Hepatocyte (in vitro differentiated cells): Measurements from ENCODE around the gene GPER1. TPM values are rescaled to one million over a fixed set of nuclear protein-coding genes. Genes with fewer than 3 reads are reported as not detected.

Experiments used
- DNase-seq: peaks from one replicate; pipeline ENCODE4 v3.0.0-alpha.2; 2016; ENCODE audit warnings: low spot score
- H2AFZ ChIP-seq: fragments of 200-600 bp; sonication (generic); 2 replicates; pipeline ENCODE4 v1.6.0; 2016; ENCODE audit warnings: antibody characterized with exemption, mild to moderate bottlenecking
- H3K27ac ChIP-seq: fragments of 200-600 bp; sonication (generic); 2 replicates; pipeline ENCODE4 v1.5.1; 2016; ENCODE audit warnings: mild to moderate bottlenecking
- H3K27me3 ChIP-seq: fragments of 200-600 bp; sonication (generic); 2 replicates; pipeline ENCODE4 v1.6.1; 2016
- H3K36me3 ChIP-seq: fragments of 200-600 bp; sonication (generic); replicated peaks from 2 replicates; pipeline ENCODE4 v1.5.1; 2016; ENCODE audit warnings: low read depth; ENCODE audit not compliant: insufficient read depth
- H3K4me1 ChIP-seq: fragments of 200-600 bp; sonication (generic); 2 replicates; pipeline ENCODE4 v1.5.1; 2016; ENCODE audit warnings: mild to moderate bottlenecking, moderate library complexity; ENCODE audit not compliant: insufficient read depth
- H3K4me2 ChIP-seq: fragments of 200-600 bp; sonication (generic); 2 replicates; pipeline ENCODE4 v1.6.0; 2016
- H3K4me3 ChIP-seq: fragments of 200-600 bp; sonication (generic); 2 replicates; pipeline ENCODE4 v1.5.1; 2016; ENCODE audit warnings: mild to moderate bottlenecking
- H3K79me2 ChIP-seq: fragments of 200-600 bp; sonication (generic); 2 replicates; pipeline ENCODE4 v1.6.0; 2017; ENCODE audit warnings: mild to moderate bottlenecking
- H3K9me2 ChIP-seq: fragments of 200-600 bp; sonication (generic); replicated peaks from 2 replicates; pipeline ENCODE4 v1.6.0; 2017; ENCODE audit warnings: mild to moderate bottlenecking; ENCODE audit not compliant: insufficient read depth
- H3K9me3 ChIP-seq: fragments of 200-600 bp; sonication (generic); 2 replicates; pipeline ENCODE4 v1.5.1; 2016; ENCODE audit warnings: low read depth, mild to moderate bottlenecking
- H4K20me1 ChIP-seq: fragments of 200-600 bp; sonication (generic); 2 replicates; pipeline ENCODE4 v1.6.0; 2016; ENCODE audit warnings: mild to moderate bottlenecking; ENCODE audit not compliant: insufficient read depth, poor library complexity, severe bottlenecking
- CTCF ChIP-seq: fragments of 200-600 bp; sonication (generic); IDR thresholded peaks from 2 replicates; pipeline ENCODE4 v1.5.1; 2016; ENCODE audit warnings: antibody characterized with exemption, mild to moderate bottlenecking; ENCODE audit not compliant: poor library complexity
- EZH2 ChIP-seq: fragments of 200-600 bp; sonication (generic); IDR thresholded peaks from 2 replicates; pipeline ENCODE4 v1.6.1; 2016; ENCODE audit warnings: antibody characterized with exemption, mild to moderate bottlenecking, borderline replicate concordance
- EZH2phosphoT487 ChIP-seq: fragments of 200-600 bp; sonication (generic); IDR thresholded peaks from one replicate; pipeline ENCODE4 v1.6.1; 2018; ENCODE audit warnings: antibody characterized with exemption, mild to moderate bottlenecking, low read depth, moderate library complexity; ENCODE audit not compliant: unreplicated experiment, severe bottlenecking
- WGBS: methylation state at CpG from one replicate; pipeline ENCODE4 v1.1.6; 2016; ENCODE audit warnings: low lambda C conversion rate; ENCODE audit errors: missing lambda C conversion rate; 5-methylcytosine and 5-hydroxymethylcytosine counted together
- polyA plus RNA-seq: library from polyadenylated mRNA; unstranded; fragments of >200 nt; fragmentation: Nextera tagmentation; extraction: Ambion mirVana; gene quantifications from 2 replicates; pipeline ENCODE4 v1.2.1, GENCODE V29; 2016
- total RNA-seq: library from RNA; depleted of rRNA; stranded (reverse); fragments of >200 nt; gene quantifications from 2 replicates; pipeline ENCODE4 v1.2.3, GENCODE V29; 2014

Gene GPER1
- total and polyA plus RNA-seq, 2 experiments from 2014 or later, result 4.5 to 11.1 TPM

- H3K4me3 ChIP-seq, result no peak overlapping the region
- H3K27me3 ChIP-seq, result no peaks in the 10 kb centered on the region
- no peaks in the 10 kb centered on the region for H3K9me2 ChIP-seq
- DNase-seq, result no peak
- H3K4me2 ChIP-seq, result no peak overlapping the region
- H3K27ac ChIP-seq, result no peak overlapping the region
- TF ChIP-seq EZH2 (no peak), CTCF (no peak)
- peaks cover 2% of the 10 kb centered on the region for H3K4me1 ChIP-seq
- peaks cover 2% of the 10 kb centered on the region for H4K20me1 ChIP-seq
- peaks cover 35% of the 10 kb centered on the region for H3K79me2 ChIP-seq
- no peak overlapping the region for H2AFZ ChIP-seq
- no peaks in the 10 kb centered on the region for H3K9me3 ChIP-seq
- WGBS, result 86% methylated on average over 2 of the region's 2 CpGs
- no peaks in the 10 kb centered on the region for H3K36me3 ChIP-seq
Measured at GRCh38 chr7:1131471-1132265, 43.8 kb downstream of the GPER1 start.

GRCh38 chr7:1134951-1135350, 47.0 kb downstream of the GPER1 start:
- Histone ChIP-seq H3K4me3 (no peak overlapping the region), H3K79me2 (peaks cover 44% of the 10 kb centered on the region), H3K9me3 (no peaks in the 10 kb centered on the region), H3K9me2 (no peaks in the 10 kb centered on the region), H3K4me2 (no peak overlapping the region), H4K20me1 (peaks cover 2% of the 10 kb centered on the region), H3K4me1 (peaks cover 10% of the 10 kb centered on the region), H3K36me3 (no peaks in the 10 kb centered on the region), H3K27me3 (no peaks in the 10 kb centered on the region), H3K27ac (no peak overlapping the region), H2AFZ (no peak overlapping the region)
- no peak for DNase-seq
- WGBS, result 87% methylated on average over 7 of the region's 7 CpGs
- TF ChIP-seq CTCF (no peak), EZH2phosphoT487 (no peak), EZH2 (no peak)

GRCh38 chr7:1136841-1137516, 49.1 kb downstream of the GPER1 start:
- H3K4me3 ChIP-seq, result peak overlapping the region; percentile 59
- WGBS, result 21% methylated on average over 9 of the region's 9 CpGs
- H3K4me2 ChIP-seq, result peak overlapping the region; percentile 91
- no peaks in the 10 kb centered on the region for H3K9me3 ChIP-seq
- H3K36me3 ChIP-seq, result no peaks in the 10 kb centered on the region
- H3K79me2 ChIP-seq, result peaks cover 36% of the 10 kb centered on the region
- H4K20me1 ChIP-seq, result no peaks in the 10 kb centered on the region
- H2AFZ ChIP-seq, result peak overlapping the region; percentile 65
- peaks cover 10% of the 10 kb centered on the region for H3K4me1 ChIP-seq
- TF ChIP-seq CTCF (no peak), EZH2 (no peak), EZH2phosphoT487 (no peak)
- no peaks in the 10 kb centered on the region for H3K9me2 ChIP-seq
- no peak for DNase-seq
- H3K27ac ChIP-seq, result no peak overlapping the region
- H3K27me3 ChIP-seq, result no peaks in the 10 kb centered on the region
